Cardiac fibroblast (primary cell): ENCODE results near the gene SERTAD3.

Source experiments
- DNase-seq, 2 donors: peaks; one replicate each; pipeline versions ENCODE4 v3.0.0 to v3.0.0-alpha.2; 2010; ENCODE audit warnings: low read depth in 2 of 2
- H3K4me3 ChIP-seq, 2 donors: replicated peaks in 1 of 2; 1 replicate in 1 of 2; 2 replicates in 1 of 2; pipeline ENCODE4 v1.5.1; 2011; ENCODE audit warnings: low read depth in 2 of 2, low read length in 2 of 2, mild to moderate bottlenecking in 2 of 2, moderate library complexity in 1 of 2
- TF ChIP-seq, protein P1 (sequence below): IDR thresholded peaks from one replicate; pipeline ENCODE4 v1.5.1; 2011; ENCODE audit warnings: low read depth, mild to moderate bottlenecking, low read length, inconsistent platforms

Gene SERTAD3

DNA sequence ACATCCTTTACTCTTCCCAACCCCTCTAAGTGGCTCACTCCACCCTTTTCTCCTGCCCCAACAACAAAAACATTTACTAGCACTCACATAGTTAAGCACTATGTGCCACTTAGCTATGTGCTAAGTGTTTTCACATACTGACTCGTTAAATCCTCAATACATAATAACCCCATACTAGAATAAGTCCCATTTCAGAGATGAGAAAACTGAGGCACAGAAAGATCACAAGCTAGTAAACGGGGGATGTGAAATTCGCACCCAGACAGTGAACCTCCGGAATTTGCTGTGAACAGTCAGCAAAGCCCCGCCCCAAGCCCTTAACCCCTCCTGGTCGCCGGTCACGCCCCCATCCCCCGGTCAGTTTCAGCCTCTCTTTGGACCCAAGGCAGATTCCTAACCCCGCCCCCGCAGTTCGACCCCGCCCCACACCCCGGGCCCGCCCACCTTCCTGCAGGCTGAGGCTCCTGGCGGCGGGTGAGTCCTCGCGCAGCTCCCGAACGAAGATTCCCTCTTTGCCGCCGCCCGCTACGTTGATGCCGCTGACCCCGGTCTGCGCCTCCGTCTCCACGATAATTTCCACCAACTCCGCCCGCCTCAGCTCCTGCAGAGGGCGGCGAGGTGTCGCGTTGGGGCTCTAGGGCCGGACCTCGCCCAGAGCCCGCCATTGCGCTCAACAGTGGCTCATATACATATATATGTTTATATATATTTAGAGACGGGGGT, 40.7 kb downstream of the SERTAD3 start:
- peak overlapping the region; percentile 59 to 60 for H3K4me3 ChIP-seq
- DNase-seq, result peak; percentile 91 to 95
- TF ChIP-seq, protein P1, sequence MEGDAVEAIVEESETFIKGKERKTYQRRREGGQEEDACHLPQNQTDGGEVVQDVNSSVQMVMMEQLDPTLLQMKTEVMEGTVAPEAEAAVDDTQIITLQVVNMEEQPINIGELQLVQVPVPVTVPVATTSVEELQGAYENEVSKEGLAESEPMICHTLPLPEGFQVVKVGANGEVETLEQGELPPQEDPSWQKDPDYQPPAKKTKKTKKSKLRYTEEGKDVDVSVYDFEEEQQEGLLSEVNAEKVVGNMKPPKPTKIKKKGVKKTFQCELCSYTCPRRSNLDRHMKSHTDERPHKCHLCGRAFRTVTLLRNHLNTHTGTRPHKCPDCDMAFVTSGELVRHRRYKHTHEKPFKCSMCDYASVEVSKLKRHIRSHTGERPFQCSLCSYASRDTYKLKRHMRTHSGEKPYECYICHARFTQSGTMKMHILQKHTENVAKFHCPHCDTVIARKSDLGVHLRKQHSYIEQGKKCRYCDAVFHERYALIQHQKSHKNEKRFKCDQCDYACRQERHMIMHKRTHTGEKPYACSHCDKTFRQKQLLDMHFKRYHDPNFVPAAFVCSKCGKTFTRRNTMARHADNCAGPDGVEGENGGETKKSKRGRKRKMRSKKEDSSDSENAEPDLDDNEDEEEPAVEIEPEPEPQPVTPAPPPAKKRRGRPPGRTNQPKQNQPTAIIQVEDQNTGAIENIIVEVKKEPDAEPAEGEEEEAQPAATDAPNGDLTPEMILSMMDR, result no peak

DNA sequence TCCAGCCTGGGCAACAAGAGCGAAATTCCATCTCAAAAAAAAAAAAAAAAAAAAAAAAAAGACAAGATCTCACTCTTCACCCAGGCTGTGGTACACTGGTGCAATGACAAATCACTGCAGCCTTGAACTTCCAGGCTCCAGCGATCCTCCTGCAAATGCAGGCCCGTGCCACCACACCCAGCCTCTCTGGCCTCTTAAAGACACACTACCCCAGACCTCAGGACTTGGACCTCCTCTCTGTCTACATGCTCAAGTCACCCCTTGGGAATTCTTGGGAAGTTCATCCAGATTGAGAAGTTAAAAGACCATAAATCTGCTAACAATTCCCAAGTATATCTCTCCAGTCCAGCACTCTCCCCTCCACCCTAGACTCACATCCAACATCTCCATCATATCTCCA, 43.6 kb downstream of the SERTAD3 start:
- TF ChIP-seq, protein P1, result no peak
- no peak for DNase-seq
- no peak overlapping the region for H3K4me3 ChIP-seq

DNA sequence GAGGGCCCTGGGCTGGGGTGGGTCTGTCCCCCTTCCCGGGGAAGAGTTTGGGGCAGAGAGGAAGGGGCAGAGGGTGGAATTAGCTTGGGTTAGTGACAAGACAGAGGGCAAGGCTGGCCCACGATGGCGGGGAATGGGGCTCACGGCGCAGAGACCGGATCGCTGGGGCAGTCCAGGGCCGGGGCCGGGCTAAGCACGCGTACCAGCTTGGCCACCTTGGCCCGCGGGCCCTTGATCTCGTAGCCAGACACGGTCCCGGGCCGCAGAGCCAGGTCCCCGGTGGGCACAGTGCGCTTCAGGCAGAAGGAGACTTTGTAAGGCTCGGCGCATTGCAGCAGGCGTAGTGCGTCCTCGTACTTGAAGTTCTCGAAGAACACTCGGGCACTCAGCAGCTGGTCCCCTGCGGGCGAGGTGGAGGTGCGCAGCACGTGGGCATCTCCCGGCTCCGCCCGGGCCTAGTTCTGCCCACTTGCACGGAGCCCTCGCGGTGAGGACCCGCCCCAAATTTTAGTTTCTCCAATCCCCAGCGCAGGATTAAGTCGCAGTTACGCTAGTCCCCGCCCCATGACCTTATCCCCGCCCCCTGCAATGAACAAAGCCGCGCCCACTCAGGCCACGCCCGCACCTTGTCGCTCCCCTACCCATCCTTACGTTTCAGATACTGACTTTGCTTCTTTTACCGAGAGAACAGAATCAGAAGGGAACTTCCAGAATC, 45.6 kb downstream of the SERTAD3 start:
- H3K4me3 ChIP-seq, result no peak overlapping the region
- no peak for DNase-seq
- TF ChIP-seq, protein P1, result no peak

DNA sequence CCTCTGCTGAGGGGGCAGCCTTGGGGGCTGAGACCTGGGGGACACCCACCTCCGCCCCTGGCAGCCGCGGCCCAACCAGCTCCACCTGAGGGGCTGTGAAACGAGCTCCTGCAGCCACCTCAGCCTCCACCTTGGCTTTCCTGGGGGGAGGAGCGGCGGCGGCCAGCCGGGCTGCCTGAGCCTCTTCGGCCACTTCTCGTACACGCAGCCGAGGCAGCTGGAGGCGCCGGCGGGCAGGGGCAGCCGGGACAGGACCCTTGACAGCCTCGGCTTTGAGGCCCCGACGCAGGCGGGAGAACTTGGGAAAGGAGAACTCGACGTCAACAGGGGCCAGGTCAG, 46.6 kb downstream of the SERTAD3 start:
- DNase-seq, result no peak
- H3K4me3 ChIP-seq, result no peak overlapping the region
- TF ChIP-seq, protein P1, result no peak

DNA sequence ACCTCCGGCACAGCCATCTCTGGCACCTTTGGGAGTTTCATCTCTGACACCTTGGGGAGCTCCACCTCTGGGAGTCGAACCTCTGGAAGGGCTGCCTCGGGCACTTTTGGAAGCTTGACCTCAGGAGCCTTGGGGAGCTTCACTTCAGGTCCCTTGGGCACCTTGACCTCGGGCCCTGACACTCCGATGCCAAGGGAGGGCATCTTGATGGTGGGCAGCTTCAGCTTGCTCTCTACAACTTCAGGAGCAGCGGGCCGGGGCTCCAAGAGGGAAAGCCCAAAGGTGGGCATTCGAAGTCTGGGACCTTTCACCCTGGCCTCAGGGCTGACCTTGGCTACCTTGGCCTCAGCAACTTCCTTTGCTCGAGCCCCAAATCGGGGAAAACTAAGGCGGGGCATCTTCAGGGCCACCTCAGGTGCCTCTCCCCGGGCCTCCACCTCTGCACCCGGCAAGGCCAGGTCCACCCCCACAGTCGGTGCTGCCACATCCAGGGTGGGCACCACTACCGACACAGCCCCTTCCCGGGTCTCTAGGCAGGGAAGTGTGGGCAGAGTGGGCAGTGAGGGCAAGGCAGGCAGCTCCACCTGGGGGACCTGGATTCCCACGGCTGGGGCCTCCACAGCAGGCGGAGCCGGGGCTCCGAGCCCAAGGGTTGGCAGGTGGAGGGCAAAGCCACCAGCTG, 47.1 kb downstream of the SERTAD3 start:
- TF ChIP-seq, protein P1, result no peak
- no peak for DNase-seq
- H3K4me3 ChIP-seq, result no peak overlapping the region

DNA sequence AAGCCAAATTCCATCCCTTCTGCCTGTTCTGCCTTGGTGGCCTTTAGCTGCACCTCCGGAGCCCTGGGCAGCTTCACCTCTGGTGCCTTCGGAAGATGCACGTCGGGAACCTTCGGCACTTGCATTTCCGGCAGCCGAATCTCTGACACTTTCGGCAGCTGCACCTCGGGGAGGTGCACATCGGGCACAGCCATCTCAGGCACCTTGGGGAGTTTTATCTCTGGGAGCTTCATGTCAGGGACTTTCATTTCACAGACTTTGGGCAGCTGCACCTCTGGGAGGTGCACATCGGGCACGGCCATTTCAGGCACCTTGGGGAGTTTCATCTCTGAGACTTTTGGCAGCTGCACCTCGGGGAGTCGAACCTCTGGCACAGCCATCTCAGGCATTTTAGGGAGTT, 48.2 kb downstream of the SERTAD3 start:
- TF ChIP-seq, protein P1, result no peak
- DNase-seq, result no peak
- H3K4me3 ChIP-seq, result no peak overlapping the region
